Measurements from ENCODE around the gene SAMD11.

The SAMD11 gene

GRCh38 chr1:917466-918091 lies 6.1 kb upstream of the SAMD11 start:
- no peak for DNase-seq

GRCh38 chr1:918353-918752 lies 5.4 kb upstream of the SAMD11 start:
- no peak for DNase-seq

GRCh38 chr1:918843-919242 lies 4.9 kb upstream of the SAMD11 start:
- no peak for DNase-seq

GRCh38 chr1:919271-919872 lies 4.4 kb upstream of the SAMD11 start:
- DNase-seq, result no peak

GRCh38 chr1:920010-920409 lies 3.7 kb upstream of the SAMD11 start:
- no peak for DNase-seq

GRCh38 chr1:920521-920920 lies 3.2 kb upstream of the SAMD11 start:
- no peak for DNase-seq

GRCh38 chr1:921011-921837 lies 2.5 kb upstream of the SAMD11 start:
- peak; percentile 64 to 70 for DNase-seq

- no peak for DNase-seq
These were observed 400 bp downstream of the SAMD11 start for GRCh38 chr1:923991-924655.

- DNase-seq, result peak in 1 of 2 experiments; percentile 22
These were observed 1.2 kb downstream of the SAMD11 start for GRCh38 chr1:924656-925560.

- peak; percentile 36 to 37 for DNase-seq
These were observed 2.1 kb downstream of the SAMD11 start for GRCh38 chr1:925561-926421.

- DNase-seq, result no peak
These were observed 3.5 kb downstream of the SAMD11 start for GRCh38 chr1:927234-927633.

GRCh38 chr1:927748-928147 lies 4.0 kb downstream of the SAMD11 start:
- DNase-seq, result no peak

GRCh38 chr1:928825-929661 lies 5.3 kb downstream of the SAMD11 start:
- DNase-seq, result peak in 1 of 2 experiments; percentile 20

GRCh38 chr1:929712-930632 lies 6.2 kb downstream of the SAMD11 start:
- no peak for DNase-seq

GRCh38 chr1:930633-931138 lies 7.0 kb downstream of the SAMD11 start:
- no peak for DNase-seq

GRCh38 chr1:931380-932172 lies 7.9 kb downstream of the SAMD11 start:
- no peak for DNase-seq

- DNase-seq, result no peak
These were observed 8.4 kb downstream of the SAMD11 start for GRCh38 chr1:932173-932510.
